ENCODE data around the gene SMURF1.

DNA sequence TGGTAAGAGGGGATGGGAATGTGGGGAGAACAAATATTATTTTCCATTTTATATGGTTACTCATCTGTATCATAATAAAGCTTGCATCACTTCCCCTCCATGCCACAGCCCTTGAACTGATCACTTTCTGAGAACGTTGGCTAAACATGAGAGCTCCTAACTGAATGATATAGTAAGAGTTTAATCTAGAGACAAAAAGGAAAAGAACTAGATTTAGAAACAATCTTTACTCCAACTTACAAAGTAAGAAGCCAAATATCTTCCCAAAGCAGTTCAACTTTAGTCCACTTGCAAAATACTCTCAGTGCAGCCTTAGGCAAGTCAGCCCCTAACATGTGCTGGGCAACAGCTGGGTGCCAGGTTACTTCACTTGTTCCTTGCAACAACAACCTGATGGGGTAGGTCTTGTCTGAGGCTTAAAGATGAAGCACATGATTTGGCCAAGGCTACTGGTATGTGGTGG lies 20.3 kb downstream of the SMURF1 start:
- no peak for TF ChIP-seq POLR2A (IDR thresholded peaks at IDR 0.05)
- TF ChIP-seq, protein P1, sequence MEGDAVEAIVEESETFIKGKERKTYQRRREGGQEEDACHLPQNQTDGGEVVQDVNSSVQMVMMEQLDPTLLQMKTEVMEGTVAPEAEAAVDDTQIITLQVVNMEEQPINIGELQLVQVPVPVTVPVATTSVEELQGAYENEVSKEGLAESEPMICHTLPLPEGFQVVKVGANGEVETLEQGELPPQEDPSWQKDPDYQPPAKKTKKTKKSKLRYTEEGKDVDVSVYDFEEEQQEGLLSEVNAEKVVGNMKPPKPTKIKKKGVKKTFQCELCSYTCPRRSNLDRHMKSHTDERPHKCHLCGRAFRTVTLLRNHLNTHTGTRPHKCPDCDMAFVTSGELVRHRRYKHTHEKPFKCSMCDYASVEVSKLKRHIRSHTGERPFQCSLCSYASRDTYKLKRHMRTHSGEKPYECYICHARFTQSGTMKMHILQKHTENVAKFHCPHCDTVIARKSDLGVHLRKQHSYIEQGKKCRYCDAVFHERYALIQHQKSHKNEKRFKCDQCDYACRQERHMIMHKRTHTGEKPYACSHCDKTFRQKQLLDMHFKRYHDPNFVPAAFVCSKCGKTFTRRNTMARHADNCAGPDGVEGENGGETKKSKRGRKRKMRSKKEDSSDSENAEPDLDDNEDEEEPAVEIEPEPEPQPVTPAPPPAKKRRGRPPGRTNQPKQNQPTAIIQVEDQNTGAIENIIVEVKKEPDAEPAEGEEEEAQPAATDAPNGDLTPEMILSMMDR (IDR thresholded peaks at IDR 0.05) = no peak
- no peak for TF ChIP-seq EP300 (IDR thresholded peaks at IDR 0.05)

Data from sigmoid colon (tissue), 4 donors.